ENCODE results near the gene RRP36.

The RRP36 gene

DNA sequence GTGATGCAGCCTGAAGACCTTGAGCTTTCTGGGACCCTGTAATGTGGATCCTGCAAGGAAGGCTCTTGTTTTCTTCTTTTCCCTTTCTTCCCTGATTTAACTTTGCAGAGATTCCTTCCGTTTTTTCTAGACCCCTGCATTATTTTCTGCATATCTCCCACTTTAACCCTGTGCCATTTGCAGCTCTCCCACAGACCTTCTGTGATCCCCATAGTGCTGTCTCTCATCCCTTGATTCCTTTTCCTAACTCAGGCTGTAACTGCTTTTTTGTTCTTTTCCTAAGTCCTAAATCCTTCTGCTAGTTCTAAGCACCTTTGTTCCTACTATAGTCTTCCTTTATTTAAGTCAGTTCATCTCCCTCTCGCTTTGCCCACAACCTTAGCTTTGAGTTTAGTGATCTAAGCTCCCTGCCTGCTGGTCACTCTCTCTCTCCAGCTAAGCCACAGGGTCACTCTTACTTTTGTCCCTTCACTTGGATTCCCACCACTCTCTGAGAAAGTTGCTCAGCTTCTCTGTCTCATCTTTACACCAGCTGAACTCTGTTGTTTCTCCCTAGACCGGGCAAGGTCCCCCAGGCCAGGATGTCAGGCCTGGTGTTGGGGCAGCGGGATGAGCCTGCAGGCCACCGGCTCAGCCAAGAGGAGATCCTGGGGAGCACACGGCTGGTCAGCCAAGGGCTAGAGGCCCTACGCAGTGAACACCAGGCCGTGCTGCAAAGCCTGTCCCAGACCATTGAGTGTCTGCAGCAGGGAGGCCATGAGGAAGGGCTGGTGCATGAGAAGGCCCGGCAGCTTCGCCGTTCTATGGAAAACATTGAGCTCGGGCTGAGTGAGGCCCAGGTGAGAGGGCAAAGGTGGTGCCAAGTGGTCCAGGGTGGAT lies 39.6 kb downstream of the RRP36 start:
- DNase-seq (ENCODE audit: low read depth in 2 of 3, low spot score in 1 of 3) = no peak

DNA sequence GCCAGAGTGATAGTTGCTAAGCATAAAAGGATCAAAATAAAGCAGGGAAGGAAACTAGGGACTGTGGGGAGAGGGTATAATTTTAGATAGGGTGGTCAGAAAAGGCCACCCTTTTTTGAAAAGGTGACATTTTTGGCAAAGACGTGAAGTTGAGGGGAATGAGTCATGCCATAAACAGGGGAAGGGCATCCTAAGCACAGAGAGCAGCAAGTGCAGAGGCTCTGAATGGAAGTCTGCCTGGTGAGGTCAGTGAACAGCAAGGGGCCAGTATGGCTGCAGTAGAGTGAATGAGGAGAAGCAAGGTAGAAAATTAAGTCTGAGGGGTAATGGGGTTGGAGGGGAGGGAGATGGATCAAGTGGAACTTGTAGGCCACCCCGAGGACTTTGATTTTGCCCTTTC lies 40.4 kb downstream of the RRP36 start:
- no peak for DNase-seq (ENCODE audit: low read depth in 2 of 3, low spot score in 1 of 3)

DNA sequence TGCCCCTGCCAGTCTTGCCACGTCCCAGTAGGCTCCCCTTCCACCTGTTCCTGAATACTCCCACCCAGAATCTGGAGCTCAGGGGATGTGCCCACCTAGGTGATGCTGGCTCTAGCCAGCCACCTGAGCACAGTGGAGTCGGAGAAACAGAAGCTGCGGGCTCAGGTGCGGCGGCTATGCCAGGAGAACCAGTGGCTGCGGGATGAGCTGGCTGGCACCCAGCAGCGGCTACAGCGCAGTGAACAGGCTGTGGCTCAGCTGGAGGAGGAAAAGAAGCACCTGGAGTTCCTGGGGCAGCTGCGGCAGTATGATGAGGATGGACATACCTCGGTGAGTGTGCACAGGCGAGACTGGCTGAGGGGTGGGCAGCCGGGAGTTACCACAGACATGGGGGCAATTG lies 41.4 kb downstream of the RRP36 start:
- no peak for DNase-seq (ENCODE audit: low read depth in 2 of 3, low spot score in 1 of 3)

DNA sequence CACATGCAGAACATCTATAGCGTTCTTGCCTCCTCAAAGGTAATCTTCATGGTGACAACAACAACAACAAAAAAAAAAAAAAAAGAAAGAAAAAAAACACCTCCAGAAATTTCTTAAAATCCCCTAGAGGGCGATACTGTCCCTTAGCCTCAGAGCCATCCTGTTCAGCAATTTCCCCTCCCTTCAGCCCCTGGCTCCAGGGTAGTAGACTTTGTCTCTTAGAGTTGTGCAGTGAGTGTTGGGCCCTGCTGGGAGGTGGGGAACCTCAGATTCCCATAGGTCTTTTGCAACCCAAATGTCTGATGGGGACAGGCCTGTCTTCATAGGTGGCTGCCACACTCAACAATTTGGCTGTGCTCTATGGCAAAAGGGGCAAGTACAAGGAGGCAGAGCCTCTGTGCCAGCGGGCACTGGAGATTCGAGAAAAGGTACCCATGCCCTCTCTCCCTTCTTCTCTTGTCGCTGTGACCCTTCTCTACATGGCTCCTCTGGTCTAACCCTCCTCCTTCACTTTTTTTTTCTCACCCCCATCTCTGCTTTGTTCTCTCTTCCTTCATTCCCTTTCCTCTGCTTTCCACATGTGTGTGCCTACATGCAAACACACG lies 48.7 kb downstream of the RRP36 start:
- no peak for DNase-seq (ENCODE audit: low read depth in 2 of 3, low spot score in 1 of 3)

DNA sequence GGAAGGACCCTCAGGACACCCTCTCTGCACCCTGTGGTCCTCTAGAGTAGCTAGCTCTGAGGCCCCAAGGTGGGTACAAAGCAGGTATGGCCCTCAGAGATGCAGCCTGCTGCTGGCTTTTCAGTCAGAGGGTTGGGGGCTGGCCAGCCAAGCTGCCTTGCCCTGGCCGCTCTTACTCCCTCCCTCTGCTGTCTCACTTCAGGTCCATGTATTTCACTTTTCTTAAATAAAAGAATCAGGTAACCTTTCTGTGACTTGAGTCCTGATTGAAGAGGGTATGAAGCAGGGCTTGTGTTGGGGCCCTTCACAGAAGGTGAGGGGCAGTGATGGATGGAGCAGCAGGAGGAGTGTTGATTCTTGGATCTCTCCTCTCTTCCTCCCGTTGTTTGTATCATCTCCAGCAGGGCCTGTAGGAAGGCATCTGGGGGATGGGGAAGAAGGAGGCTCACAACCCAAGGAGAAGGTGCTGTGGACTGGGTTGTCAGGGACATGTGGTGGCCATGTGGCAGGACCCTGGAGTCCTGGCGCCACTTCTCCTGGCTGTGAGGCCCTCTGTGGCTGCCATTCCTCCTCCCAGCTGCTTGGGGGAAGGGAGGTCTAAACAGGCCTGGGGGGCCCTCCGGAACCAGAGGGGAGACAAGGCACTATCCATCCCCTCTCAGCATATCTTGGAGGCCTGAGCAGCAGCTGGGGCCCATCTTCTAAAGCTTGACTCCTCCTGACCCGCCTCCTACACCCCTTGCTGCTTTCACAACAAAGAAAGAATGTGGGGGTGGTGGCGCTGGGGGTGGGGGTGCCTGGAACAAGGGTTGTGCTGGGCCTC lies 53.6 kb downstream of the RRP36 start:
- no peak for DNase-seq (ENCODE audit: low read depth in 2 of 3, low spot score in 1 of 3)

DNA sequence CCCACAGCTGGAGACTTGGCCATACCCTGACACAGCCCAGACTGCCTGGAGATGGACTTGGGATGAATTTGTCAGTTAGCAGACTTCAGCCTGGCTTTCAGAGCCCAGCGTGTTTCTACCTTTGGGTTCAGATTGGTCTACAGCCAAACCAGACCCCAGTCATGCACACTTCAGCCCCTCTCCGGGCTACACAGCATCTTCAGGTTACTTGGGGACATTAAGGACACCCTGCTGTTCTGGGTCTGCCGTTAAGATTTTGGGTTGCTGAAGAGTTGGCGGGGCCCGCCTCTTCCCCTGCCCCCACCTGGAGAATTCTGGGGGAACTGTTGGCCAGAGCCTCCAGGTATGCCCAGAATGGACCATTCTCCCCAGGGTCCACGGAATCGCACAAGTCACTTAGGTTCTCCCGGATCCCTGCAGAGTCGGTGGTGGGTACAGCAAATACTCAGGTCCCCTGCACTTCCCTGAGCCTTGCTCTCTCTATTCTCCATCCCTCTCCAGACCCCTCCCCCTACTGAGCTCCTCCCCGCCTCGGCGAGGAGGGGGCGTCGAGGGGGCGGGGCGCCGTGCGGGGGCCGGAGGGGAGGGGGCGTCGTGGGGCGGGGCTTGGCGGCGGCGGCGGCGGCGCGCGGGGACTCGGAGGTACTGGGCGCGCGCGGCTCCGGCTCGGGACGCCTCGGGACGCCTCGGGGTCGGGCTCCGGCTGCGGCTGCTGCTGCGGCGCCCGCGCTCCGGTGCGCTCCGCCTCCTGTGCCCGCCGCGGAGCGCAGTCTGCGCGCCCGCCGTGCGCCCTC lies 54.4 kb downstream of the RRP36 start, which contains the start of gene PTK7:
Gene PTK7, plus strand, starts transcription at position 645 of the 794 bp plus-strand sequence. CDS start 175 bp downstream, outside the sequence.
- DNase-seq (ENCODE audit: low read depth in 2 of 3, low spot score in 1 of 3) = peak in 1 of 3 donors; percentile 9

DNA sequence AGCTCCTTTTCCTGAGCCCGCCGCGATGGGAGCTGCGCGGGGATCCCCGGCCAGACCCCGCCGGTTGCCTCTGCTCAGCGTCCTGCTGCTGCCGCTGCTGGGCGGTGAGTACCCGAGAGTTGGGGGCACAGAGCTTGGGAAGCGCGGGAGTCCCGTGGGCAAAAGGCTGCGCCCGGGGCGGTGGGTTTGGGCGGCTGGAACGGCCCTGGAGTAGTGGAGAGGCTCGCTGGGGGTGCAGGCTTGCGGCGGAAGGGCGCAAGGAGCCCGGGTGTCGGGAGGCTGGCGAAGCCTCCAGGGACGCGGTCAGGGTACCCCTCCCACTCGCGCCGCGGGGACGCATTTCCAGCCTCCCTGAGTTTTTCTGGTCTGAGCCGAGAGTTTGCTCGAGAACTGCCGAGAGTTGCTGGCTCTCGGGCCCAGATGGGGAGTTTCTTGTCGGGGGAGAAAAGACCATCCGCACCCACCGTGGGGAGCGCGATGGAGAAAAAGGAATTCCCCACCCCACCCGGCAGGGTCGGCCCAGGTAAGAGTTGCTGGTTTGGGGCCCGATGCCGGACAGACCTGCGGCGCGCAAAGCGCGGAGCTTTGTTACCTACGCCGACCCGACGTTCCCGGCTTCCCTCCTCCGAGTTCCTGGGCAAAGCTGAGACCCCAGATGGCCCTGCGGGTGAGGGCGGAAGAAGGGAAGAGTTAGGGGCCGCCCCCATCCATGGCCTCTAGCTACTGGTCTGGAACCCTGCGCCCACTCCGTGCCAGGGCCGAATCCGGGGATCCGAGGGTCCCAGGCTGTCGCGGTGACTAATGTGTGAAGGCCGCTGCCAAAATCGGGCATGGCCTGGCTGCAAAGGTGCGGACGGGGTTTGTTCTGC lies 55.3 kb downstream of the RRP36 start:
- DNase-seq (ENCODE audit: low read depth in 2 of 3, low spot score in 1 of 3) = no peak

DNA sequence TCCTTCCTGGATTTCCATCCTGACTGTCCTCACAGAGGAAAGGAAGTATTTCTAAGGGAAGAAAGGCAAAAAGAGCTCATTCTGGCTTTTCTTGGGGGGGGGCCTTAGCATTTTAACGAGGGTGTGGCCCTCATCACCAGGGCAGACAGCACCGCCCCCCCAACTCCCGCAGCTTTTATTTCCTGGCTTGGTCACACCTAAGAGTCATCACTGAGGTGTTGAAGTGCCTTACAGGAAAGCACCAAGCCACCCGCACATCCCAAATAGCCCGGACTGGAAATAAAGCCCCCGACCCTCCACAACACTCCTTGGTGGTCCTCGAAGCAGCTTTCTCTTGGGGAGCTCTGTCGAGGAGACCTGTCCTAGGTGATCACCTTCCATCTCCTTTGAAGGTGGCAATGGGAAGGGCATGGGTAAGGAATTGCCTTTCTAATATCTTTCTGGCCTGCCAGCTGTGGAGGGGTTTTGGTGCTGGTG lies 55.9 kb downstream of the RRP36 start:
- DNase-seq (ENCODE audit: low read depth in 2 of 3, low spot score in 1 of 3) = no peak

DNA sequence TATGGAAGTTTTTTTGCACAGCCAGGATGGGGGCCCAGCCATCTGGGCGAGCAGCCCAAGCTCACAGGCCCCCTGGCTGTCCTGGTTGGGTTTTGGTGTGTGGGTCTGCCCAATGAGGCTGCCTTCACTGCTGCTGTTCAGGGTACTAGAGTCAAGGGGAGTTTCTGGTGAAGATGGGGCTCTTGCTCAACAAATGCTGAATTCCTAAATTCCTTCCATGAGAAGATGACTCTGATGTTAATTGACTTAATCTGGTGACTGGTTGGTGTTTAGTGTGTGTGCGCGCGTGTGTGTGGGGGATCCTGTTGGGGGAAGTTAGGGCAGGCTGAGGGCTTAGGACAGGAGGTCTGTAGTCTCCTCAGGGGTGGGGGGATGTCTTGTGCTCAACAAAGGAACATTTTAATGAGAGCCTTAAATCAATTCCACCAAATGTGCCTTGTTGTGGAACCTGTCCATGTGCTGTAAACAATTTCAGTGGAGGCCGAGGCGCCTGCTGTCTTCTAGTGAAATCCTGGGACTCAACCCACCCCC lies 56.6 kb downstream of the RRP36 start:
- DNase-seq (ENCODE audit: low read depth in 2 of 3, low spot score in 1 of 3) = no peak

DNA sequence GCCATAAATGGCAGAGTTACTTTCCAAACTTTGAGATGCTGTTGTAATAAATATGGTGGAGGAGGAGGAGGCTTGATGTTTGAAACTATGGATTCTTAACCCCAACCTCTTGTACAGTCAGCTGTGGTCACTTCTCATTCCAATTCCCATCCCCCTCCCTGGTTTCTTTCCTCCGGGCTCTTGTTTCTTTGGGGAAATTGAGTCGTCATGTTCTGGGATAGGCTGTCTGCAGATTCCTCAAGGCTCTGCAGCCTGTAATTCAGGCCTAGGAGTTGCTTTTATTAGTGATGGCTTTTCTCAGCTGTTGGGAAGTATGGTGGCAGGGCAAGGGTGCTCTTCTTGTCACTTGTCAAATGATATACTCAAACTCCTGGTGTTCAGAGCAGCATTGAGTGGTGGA lies 57.3 kb downstream of the RRP36 start:
- no peak for DNase-seq (ENCODE audit: low read depth in 2 of 3, low spot score in 1 of 3)

Data from stimulated activated CD4-positive, alpha-beta T cell treated with anti-CD3 and anti-CD28 coated beads, Interleukin-12 subunit alpha, Interleukin-12 subunit beta, amount 100 ng/mL, for 48 hours (primary cell).